ENCODE measurements around the gene ACOT12. TPM values are rescaled to one million over a fixed set of nuclear protein-coding genes. Genes with fewer than 3 reads are reported as not detected.

Gene ACOT12
- polyA plus RNA-seq, 3 donors: not detected

DNA sequence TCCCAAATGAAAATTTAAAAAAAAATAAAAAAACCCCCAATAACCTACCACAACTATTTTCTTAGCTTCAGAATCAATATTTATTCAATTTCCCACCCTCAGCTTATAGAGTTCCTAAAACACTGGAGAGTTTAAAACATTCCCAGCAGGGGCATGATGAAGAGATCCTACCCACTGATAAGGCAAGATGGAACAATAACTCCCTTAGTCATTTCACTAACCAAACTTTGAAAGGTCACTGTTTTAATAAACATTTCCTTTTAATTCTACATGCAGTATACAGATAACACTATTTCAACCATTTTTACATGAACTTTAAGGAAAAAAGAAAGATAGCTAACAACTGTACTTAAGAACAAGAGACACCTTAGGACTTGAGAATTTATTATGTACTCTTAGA lies 34.9 kb upstream of the ACOT12 start:
- H3K9ac ChIP-seq (ENCODE audit: insufficient read depth, low read length, poor library complexity, severe bottlenecking): no peak overlapping the region
- TF ChIP-seq, protein P1, sequence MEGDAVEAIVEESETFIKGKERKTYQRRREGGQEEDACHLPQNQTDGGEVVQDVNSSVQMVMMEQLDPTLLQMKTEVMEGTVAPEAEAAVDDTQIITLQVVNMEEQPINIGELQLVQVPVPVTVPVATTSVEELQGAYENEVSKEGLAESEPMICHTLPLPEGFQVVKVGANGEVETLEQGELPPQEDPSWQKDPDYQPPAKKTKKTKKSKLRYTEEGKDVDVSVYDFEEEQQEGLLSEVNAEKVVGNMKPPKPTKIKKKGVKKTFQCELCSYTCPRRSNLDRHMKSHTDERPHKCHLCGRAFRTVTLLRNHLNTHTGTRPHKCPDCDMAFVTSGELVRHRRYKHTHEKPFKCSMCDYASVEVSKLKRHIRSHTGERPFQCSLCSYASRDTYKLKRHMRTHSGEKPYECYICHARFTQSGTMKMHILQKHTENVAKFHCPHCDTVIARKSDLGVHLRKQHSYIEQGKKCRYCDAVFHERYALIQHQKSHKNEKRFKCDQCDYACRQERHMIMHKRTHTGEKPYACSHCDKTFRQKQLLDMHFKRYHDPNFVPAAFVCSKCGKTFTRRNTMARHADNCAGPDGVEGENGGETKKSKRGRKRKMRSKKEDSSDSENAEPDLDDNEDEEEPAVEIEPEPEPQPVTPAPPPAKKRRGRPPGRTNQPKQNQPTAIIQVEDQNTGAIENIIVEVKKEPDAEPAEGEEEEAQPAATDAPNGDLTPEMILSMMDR (IDR thresholded peaks at IDR 0.05): no peak
- H3K36me3 ChIP-seq (replicated peaks in 1 of 2; ENCODE audit: control insufficient read depth in 1 of 2, insufficient read depth in 2 of 2, low read length in 2 of 2): peaks cover 0 to 5% of the 10 kb centered on the region in 2 donors
- no peak overlapping the region for H3K4me3 Mint-ChIP-seq
- peaks cover 5 to 8% of the 10 kb centered on the region in 2 donors for H3K36me3 Mint-ChIP-seq
- H3K27ac ChIP-seq (ENCODE audit: low read depth in 1 of 2, low read length in 2 of 2): no peak overlapping the region
- H3K27me3 Mint-ChIP-seq (ENCODE audit: low read depth in 3 of 3): no peaks in the 10 kb centered on the region
- no peaks in the 10 kb centered on the region for H3K79me2 ChIP-seq (ENCODE audit: insufficient read depth, low read length)
- intact Hi-C loops (cut with micrococcal nuclease): loop anchor here (5.0 to 10.0 kb wide), 2 partner anchors 408 to 736 kb away; no protein-coding TSS in a partner anchor
- no peak overlapping the region for H3K27ac Mint-ChIP-seq
- peaks cover 5% of the 10 kb centered on the region for H3K4me1 Mint-ChIP-seq
- H3K27me3 ChIP-seq (ENCODE audit: control insufficient read depth in 2 of 2, insufficient read depth in 2 of 2, low read length in 2 of 2): no peaks in the 10 kb centered on the region
- no peak overlapping the region for H3K4me2 ChIP-seq (replicated peaks; ENCODE audit: extremely low read depth, low read length, poor library complexity, severe bottlenecking)
- no peaks in the 10 kb centered on the region for H3K9me3 Mint-ChIP-seq
- no peak overlapping the region for H2AFZ ChIP-seq (ENCODE audit: insufficient read depth, low read depth, low read length, poor library complexity, severe bottlenecking)
- H3K9me3 ChIP-seq (replicated peaks in 1 of 2; ENCODE audit: control insufficient read depth in 1 of 2, insufficient read depth in 1 of 2, low read length in 2 of 2): no peaks in the 10 kb centered on the region
- no peak overlapping the region for H3K4me3 ChIP-seq (replicated peaks in 1 of 3; ENCODE audit: low read depth in 2 of 3, low read length in 3 of 3)
- DNase-seq: no peak
- H3K4me1 ChIP-seq (ENCODE audit: control insufficient read depth in 1 of 2, insufficient read depth in 2 of 2, low read length in 2 of 2): no peaks in the 10 kb centered on the region
- no peaks in the 10 kb centered on the region for H4K20me1 ChIP-seq (ENCODE audit: insufficient read depth, low read length)

DNA sequence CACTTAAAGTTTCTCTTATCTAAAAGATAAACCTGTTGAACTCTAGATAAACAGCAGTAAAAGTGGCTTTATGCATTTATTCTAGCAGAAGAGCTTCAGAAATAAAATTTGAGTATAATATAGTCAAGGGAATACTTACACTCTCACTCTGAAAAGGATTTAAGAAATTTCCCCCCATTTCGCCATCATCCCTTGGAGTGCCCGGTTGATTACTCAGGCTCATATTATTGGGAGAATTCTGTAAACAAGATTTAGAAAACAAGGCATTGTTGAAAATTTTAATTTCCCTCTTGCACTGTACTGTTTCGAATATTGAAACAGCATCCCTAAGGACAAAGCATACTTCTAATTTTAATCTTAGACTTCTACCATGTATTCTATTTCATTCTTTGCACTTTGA lies 34.5 kb upstream of the ACOT12 start:
- TF ChIP-seq, protein P1 (IDR thresholded peaks at IDR 0.05): no peak
- no peaks in the 10 kb centered on the region for H3K9me3 ChIP-seq (replicated peaks in 1 of 2; ENCODE audit: control insufficient read depth in 1 of 2, insufficient read depth in 1 of 2, low read length in 2 of 2)
- intact Hi-C loops (cut with micrococcal nuclease): loop anchor here (5.0 to 10.0 kb wide), 2 partner anchors 409 to 736 kb away; no protein-coding TSS in a partner anchor
- Mint-ChIP-seq H3K9me3 (no peaks in the 10 kb centered on the region), H3K4me3 (no peak overlapping the region), H3K4me1 (peaks cover 5% of the 10 kb centered on the region), H3K27me3 (ENCODE audit: low read depth in 3 of 3) (no peaks in the 10 kb centered on the region), H3K27ac (no peak overlapping the region), H3K36me3 (peaks cover 5 to 8% of the 10 kb centered on the region in 2 donors)
- no peak for DNase-seq
- no peaks in the 10 kb centered on the region for H3K27me3 ChIP-seq (ENCODE audit: control insufficient read depth in 2 of 2, insufficient read depth in 2 of 2, low read length in 2 of 2)
- no peak overlapping the region for H3K4me2 ChIP-seq (replicated peaks; ENCODE audit: extremely low read depth, low read length, poor library complexity, severe bottlenecking)
- H3K36me3 ChIP-seq (replicated peaks in 1 of 2; ENCODE audit: control insufficient read depth in 1 of 2, insufficient read depth in 2 of 2, low read length in 2 of 2): peaks cover 0 to 5% of the 10 kb centered on the region in 2 donors
- no peaks in the 10 kb centered on the region for H3K4me1 ChIP-seq (ENCODE audit: control insufficient read depth in 1 of 2, insufficient read depth in 2 of 2, low read length in 2 of 2)
- H3K9ac ChIP-seq (ENCODE audit: insufficient read depth, low read length, poor library complexity, severe bottlenecking): no peak overlapping the region
- H3K79me2 ChIP-seq (ENCODE audit: insufficient read depth, low read length): no peaks in the 10 kb centered on the region
- no CpG with 5 or more reads among the region's 3 CpGs for WGBS (ENCODE audit: insufficient coverage)
- H3K4me3 ChIP-seq (replicated peaks in 1 of 3; ENCODE audit: low read depth in 2 of 3, low read length in 3 of 3): no peak overlapping the region
- no peak overlapping the region for H3K27ac ChIP-seq (ENCODE audit: low read depth in 1 of 2, low read length in 2 of 2)
- H4K20me1 ChIP-seq (ENCODE audit: insufficient read depth, low read length): no peaks in the 10 kb centered on the region
- no peak overlapping the region for H2AFZ ChIP-seq (ENCODE audit: insufficient read depth, low read depth, low read length, poor library complexity, severe bottlenecking)
